Esophagus mucosa (tissue), 1 donor: ENCODE measurements around the gene ADCY6. TPM values are rescaled to one million over a fixed set of nuclear protein-coding genes. Genes with fewer than 3 reads are reported as not detected.

Experiments used
- ATAC-seq: fragments of 200-7000 bp; cut with Tn5 transposase; one replicate; pipeline ENCODE4 v1.9.1; 2020
- total RNA-seq: library from RNA; stranded (reverse); gene quantifications from one replicate; pipeline ENCODE4 v1.2.4, GENCODE V29; 2023
- donor health status: DM: yes; HTN: yes; CAD: no.

Gene ADCY6
- total RNA-seq, 1 donor from 2014 or later: 11.1 TPM

- ATAC-seq: no peak
Observed at GRCh38 chr12:48782457-48783395, 6.2 kb downstream of the ADCY6 start.

GRCh38 chr12:48781750-48782456 lies 7.0 kb downstream of the ADCY6 start:
- ATAC-seq: peak; percentile 4

GRCh38 chr12:48780381-48781025 lies 8.4 kb downstream of the ADCY6 start:
- ATAC-seq: peak; percentile 7

- ATAC-seq: no peak
Observed at GRCh38 chr12:48779869-48780268, 9.0 kb downstream of the ADCY6 start.

GRCh38 chr12:48777501-48778400 lies 11.1 kb downstream of the ADCY6 start:
- ATAC-seq: no peak

GRCh38 chr12:48776956-48777355 lies 11.9 kb downstream of the ADCY6 start:
- ATAC-seq: no peak

- ATAC-seq: no peak
Observed at GRCh38 chr12:48775991-48776649, 12.8 kb downstream of the ADCY6 start.

GRCh38 chr12:48775299-48775698 lies 13.6 kb downstream of the ADCY6 start:
- no peak for ATAC-seq

GRCh38 chr12:48774516-48774915 lies 14.4 kb downstream of the ADCY6 start:
- ATAC-seq: no peak

GRCh38 chr12:48773686-48774085 lies 15.2 kb downstream of the ADCY6 start:
- ATAC-seq: no peak

- ATAC-seq: no peak
Observed at GRCh38 chr12:48771588-48772112, 17.2 kb downstream of the ADCY6 start.

- no peak for ATAC-seq
Observed at GRCh38 chr12:48770756-48771155, 18.1 kb downstream of the ADCY6 start.

GRCh38 chr12:48768736-48769135 lies 20.2 kb downstream of the ADCY6 start:
- no peak for ATAC-seq

- no peak for ATAC-seq
Observed at GRCh38 chr12:48768147-48768546, 20.7 kb downstream of the ADCY6 start.

GRCh38 chr12:48767521-48767920 lies 21.4 kb downstream of the ADCY6 start:
- no peak for ATAC-seq

GRCh38 chr12:48767047-48767446 lies 21.8 kb downstream of the ADCY6 start:
- ATAC-seq: no peak

GRCh38 chr12:48765753-48766162 lies 23.1 kb downstream of the ADCY6 start:
- ATAC-seq: no peak

- ATAC-seq: peak; percentile 76
Observed at GRCh38 chr12:48764521-48764920, 24.4 kb downstream of the ADCY6 start.

GRCh38 chr12:48758737-48759136 lies 30.2 kb downstream of the ADCY6 start:
- no peak for ATAC-seq

- no peak for ATAC-seq
Observed at GRCh38 chr12:48758186-48758585, 30.7 kb downstream of the ADCY6 start.

- no peak for ATAC-seq
Observed at GRCh38 chr12:48750769-48751356, 38.0 kb downstream of the ADCY6 start.
